Lower leg skin (tissue), 4 donors: Measurements from ENCODE around the gene RAB12. TPM values are rescaled to one million over a fixed set of nuclear protein-coding genes. Genes with fewer than 3 reads are reported as not detected.
"Not testable (repeated sequence)": the region's sequence is repeated elsewhere in the genome, so short reads cannot be mapped to it uniquely, and the experiment has no call there.

Experiments used
- DNase-seq, 2 donors: peaks; one replicate each; pipeline ENCODE4 v3.0.0-alpha.2; 2019; ENCODE audit warnings: low spot score in 2 of 2
- H3K4me3 ChIP-seq: fragments of 200-600 bp; sonication (generic); 2 replicates; pipeline ENCODE4 v1.5.1; 2017; ENCODE audit warnings: mild to moderate bottlenecking, low read depth; ENCODE audit not compliant: poor library complexity, severe bottlenecking
- POLR2A ChIP-seq, 2 donors: fragments of 450-650 bp; IDR thresholded peaks; one replicate each; pipeline ENCODE4 v1.6.1; 2016 to 2017; ENCODE audit warnings: antibody characterized with exemption in 2 of 2, mild to moderate bottlenecking in 1 of 2, moderate library complexity in 1 of 2
- WGBS, 2 donors: methylation state at CpG; one replicate each; pipeline ENCODE4 v1.1.5; 2018; 5-methylcytosine and 5-hydroxymethylcytosine counted together
- intact Hi-C: fragments of 100-400 bp; cut with DNase I; formaldehyde crosslinking; loops from one replicate; pipeline ENCODE4 v1.15.0; 2023; ENCODE audit warnings: low total_unique reads
- total RNA-seq, 4 donors: library from RNA; depleted of rRNA; stranded (reverse); fragments of >200 nt; gene quantifications; one replicate each; pipeline ENCODE4 v1.1.0, GENCODE V29; 2016
- TF ChIP-seq, protein P1 (sequence below), 3 donors: fragments of 450-650 bp; IDR thresholded peaks; one replicate each; pipeline ENCODE4 v1.5.1; 2016; ENCODE audit warnings: antibody characterized with exemption in 3 of 3, mild to moderate bottlenecking in 3 of 3, moderate library complexity in 2 of 3

Gene RAB12
- total RNA-seq, 4 donors from 2014 or later, result 33.6 to 46.8 (median 44.4) TPM

DNA sequence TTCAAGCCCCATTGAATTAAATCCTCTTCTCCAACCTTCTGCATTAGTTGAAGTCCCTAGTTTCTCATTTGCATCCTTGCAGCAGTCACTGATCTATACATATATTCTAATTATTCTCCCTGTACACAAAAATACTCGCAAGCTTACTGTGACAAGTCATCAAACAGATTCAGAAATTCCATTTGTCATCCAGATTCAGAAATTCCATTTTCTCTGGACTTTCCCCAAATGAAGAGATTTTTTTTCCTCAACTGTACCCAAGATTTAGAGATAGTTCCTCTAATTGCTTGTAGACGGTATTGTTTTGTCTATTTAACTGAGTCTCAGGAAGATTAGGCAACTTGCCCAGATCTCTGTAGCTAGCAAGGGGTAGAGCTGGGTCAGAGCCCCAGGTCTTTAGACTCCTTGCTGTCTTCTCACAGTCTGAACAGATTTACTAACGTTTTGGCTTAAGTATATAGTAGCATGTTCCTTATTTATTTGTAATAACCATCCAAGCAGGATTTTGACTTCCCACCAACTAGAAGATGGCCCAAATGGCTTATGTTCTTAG, 34.2 kb downstream of the RAB12 start:
- H3K4me3 ChIP-seq, result no peak overlapping the region
- intact Hi-C loops, result no loop called here
- no peak for DNase-seq
- WGBS, 2 donors, result 32 to 33% methylated on average over 3 of the region's 3 CpGs
- no peak for TF ChIP-seq POLR2A (IDR thresholded peaks at IDR 0.05)
- TF ChIP-seq, protein P1, sequence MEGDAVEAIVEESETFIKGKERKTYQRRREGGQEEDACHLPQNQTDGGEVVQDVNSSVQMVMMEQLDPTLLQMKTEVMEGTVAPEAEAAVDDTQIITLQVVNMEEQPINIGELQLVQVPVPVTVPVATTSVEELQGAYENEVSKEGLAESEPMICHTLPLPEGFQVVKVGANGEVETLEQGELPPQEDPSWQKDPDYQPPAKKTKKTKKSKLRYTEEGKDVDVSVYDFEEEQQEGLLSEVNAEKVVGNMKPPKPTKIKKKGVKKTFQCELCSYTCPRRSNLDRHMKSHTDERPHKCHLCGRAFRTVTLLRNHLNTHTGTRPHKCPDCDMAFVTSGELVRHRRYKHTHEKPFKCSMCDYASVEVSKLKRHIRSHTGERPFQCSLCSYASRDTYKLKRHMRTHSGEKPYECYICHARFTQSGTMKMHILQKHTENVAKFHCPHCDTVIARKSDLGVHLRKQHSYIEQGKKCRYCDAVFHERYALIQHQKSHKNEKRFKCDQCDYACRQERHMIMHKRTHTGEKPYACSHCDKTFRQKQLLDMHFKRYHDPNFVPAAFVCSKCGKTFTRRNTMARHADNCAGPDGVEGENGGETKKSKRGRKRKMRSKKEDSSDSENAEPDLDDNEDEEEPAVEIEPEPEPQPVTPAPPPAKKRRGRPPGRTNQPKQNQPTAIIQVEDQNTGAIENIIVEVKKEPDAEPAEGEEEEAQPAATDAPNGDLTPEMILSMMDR (IDR thresholded peaks at IDR 0.05), result no peak

DNA sequence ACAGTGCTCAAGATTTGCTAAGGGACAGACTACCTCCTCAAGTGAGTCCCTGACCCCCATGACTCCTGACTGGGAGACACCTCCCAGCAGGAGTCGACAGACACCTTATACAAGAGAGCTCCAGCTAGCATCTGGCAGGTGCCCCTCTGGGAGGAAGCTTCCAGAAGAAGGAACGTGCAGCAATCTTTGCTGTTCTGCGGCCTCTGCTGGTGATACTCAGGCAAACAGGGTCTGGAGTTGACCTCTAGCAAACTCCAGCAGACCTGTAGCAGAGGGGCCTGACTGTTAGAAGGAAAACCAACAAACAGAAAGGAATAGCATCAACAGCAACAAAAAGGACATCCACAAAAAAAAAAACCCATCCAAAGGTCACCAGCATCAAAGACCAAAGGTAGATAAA, 38.1 kb downstream of the RAB12 start:
- 82 to 94% methylated on average over 3 of the region's 3 CpGs for WGBS, 2 donors
- not testable (repeated sequence) for DNase-seq, H3K4me3 ChIP-seq

DNA sequence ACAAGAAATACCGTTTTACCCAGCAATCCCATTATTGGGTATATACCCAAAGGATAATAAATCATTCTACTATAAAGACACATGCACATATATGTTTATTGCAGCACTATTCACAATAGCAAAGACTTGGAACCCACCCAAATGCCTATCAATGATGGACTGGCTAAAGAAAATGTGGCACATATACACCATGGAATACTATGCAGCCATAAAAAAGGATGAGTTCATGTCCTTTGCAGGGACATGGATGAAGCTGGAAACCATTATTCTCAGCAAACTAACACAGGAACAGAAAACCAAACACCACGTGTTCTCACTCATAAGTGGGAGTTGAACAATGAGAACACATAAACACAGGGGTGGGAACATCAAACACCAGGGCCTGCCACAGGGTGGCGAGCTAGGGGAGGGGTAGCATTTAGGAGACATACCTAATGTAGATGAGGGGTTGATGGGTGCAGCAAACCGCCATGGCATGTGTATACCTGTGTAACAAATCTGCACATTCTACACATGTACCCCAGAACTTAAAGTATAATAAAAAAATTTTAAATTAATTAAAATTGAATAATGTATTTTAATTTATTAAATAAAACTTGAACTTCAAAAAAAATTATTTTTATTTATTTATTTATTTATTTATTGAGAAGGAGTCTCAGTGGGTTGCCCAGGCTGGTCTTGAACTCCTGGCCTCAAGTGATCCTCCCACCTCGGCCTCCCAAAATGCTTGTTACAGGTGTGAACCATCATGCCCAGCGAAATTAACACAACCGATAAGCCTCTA, 42.4 kb downstream of the RAB12 start:
- 89 to 91% methylated on average over 7 of the region's 7 CpGs for WGBS, 2 donors

More for the DNA sequence above, 38.1 kb downstream of the RAB12 start:
- intact Hi-C loops, result not testable (repeated sequence)

DNA sequence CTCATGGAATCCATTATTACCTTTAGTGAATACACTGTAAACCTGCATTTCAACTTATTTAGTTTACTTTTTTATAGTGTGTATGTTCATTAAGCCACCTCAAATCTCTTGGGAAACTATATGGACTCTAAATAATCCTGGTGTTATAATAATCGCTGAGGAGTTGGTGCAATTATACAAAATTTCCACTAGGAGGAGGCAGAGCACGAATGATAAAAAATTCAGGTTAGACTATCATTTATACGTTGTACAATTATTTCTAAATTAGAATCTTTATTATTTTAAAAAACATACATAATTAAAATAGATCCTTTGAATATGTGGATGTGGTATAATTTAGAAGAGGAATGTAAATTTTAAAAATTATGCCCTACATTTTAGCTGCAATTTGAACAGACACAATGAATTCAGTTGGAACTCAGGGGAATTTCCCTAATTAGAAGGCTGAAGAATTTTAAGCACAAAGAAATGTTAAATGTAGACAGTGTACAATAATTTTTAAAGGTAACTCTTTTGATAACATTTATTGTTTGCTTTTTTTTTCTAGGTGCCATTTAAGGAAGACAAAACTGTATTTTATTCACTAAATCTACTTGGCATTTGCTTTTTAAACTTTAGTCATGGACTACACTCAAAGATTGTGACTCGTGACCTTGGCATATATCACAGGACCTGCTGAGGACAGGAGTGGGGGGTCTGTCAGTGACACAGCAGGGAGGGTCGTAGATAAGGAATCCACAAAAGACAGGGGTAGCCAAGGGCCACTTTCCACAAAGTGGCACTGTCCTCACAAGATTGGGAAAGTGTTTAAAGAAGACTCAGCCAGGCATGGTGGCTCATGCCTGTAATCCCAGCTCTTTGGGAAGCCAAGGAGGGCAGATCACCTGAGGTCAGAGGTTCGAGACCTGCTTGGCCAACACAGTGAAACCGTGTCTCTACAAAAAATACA, 45.5 kb downstream of the RAB12 start:
- WGBS, 2 donors, result 40 to 41% methylated on average over 7 of the region's 7 CpGs
- no peak overlapping the region for H3K4me3 ChIP-seq
- no peak for DNase-seq
- intact Hi-C loops, result loop anchor here (10.0 kb wide), 1 partner anchor 330 kb away; no protein-coding TSS in a partner anchor
- no peak for TF ChIP-seq POLR2A (IDR thresholded peaks at IDR 0.05)
- TF ChIP-seq, protein P1 (IDR thresholded peaks at IDR 0.05), result no peak

More for the DNA sequence above, 42.4 kb downstream of the RAB12 start:
- DNase-seq, H3K4me3 ChIP-seq: not testable (repeated sequence)
- intact Hi-C loops, result loop anchor here (10.0 kb wide), 1 partner anchor 333 kb away; no protein-coding TSS in a partner anchor

DNA sequence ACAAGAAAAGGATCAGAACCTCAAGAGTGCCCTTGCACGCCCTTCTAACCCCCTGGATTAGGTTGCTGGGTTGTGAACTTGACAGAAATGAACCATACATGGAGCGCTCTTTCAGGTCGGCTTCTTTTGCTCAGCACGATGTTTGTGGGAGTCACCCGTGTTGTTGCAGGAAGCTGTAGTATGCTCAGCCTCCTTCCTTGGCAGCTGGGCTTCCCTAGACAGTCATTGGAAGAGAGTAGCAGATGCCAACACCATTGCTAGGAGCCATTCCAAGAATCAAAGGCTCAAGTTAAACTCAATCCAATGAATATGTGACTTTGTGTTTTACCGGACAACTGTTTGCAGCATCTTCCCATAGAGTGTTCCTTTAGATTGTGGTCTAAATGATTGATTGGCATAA, 47.0 kb downstream of the RAB12 start:
- intact Hi-C loops, result loop anchor here (10.0 kb wide), 1 partner anchor 329 kb away; no protein-coding TSS in a partner anchor
- no peak for DNase-seq
- no peak overlapping the region for H3K4me3 ChIP-seq
- WGBS, 2 donors, result 69 to 77% methylated on average over 6 of the region's 6 CpGs
- TF ChIP-seq, protein P1 (IDR thresholded peaks at IDR 0.05), result no peak
- TF ChIP-seq POLR2A (IDR thresholded peaks at IDR 0.05), result no peak

DNA sequence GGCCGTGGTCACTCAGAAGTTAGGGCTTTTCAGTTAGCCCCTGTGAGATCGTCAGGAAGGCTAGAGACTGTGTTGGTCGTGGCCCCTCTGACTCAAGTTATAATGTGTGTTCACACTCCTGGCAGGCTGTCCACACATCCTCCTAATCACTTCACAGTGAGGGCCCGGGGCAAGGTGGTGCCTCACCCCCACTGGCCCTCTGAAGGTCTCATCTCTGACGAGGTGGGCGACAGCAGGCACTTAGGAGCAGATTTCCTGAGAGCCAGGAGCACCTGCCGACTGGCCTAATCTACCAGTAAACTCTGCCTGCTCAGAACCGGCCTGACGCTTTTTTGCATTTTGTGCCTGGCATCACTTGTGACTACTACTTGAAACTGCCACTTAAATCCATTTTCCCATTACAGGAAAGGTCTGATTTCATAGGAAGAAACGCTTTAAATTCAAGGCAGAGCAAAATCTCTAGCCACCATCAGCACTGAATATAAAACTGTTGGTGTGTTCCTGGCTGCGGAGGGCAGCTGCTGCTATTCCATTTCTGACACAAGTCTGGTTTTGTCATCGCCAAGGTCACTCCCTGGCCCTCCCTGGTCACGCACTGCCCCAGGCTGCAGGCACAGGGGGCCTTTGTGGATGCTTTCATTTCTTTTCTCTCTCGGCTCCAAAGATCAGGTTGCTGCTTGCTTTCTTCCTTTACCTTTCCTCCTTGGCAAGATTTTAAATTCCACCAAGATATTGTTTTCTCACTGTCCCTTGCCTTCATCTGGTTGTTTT, 48.0 kb downstream of the RAB12 start:
- H3K4me3 ChIP-seq, result no peak overlapping the region
- TF ChIP-seq, protein P1 (IDR thresholded peaks at IDR 0.05), result no peak
- TF ChIP-seq POLR2A (IDR thresholded peaks at IDR 0.05), result no peak
- intact Hi-C loops, result loop anchor here (10.0 kb wide), 1 partner anchor 328 kb away; no protein-coding TSS in a partner anchor
- no peak for DNase-seq
- 85 to 87% methylated on average over 13 to 14 of the region's 14 CpGs for WGBS, 2 donors
